HG02973 (cell line): ENCODE data around the gene SLC22A1.
"Not testable (repeated sequence)": the region's sequence is repeated elsewhere in the genome, so short reads cannot be mapped to it uniquely, and the experiment has no call there.

ENCODE experiments used
- ATAC-seq: cut with Tn5 transposase; IDR thresholded peaks from one replicate; pipeline ENCODE4 v1.9.1; 2021; ENCODE audit warnings: moderate library complexity; ENCODE audit not compliant: unreplicated experiment

The SLC22A1 gene

GRCh38 chr6:160121558-160121957 is at the start of gene SLC22A1:
Gene SLC22A1 (plus strand): TSS chr6:160121815. CDS start chr6:160121936, 121 bp downstream.
- ATAC-seq = no peak

GRCh38 chr6:160073272-160073671 is 48.3 kb upstream of the SLC22A1 start:
- no peak for ATAC-seq

GRCh38 chr6:160076009-160076408 is 45.6 kb upstream of the SLC22A1 start:
- no peak for ATAC-seq

GRCh38 chr6:160077024-160077423 is 44.6 kb upstream of the SLC22A1 start:
- no peak for ATAC-seq

GRCh38 chr6:160077526-160077925 is 44.1 kb upstream of the SLC22A1 start:
- no peak for ATAC-seq

GRCh38 chr6:160078883-160079685 is 42.5 kb upstream of the SLC22A1 start:
- no peak for ATAC-seq

- no peak for ATAC-seq
Measured at GRCh38 chr6:160079686-160080043, 42.0 kb upstream of the SLC22A1 start.

- no peak for ATAC-seq
Measured at GRCh38 chr6:160080097-160080496, 41.5 kb upstream of the SLC22A1 start.

GRCh38 chr6:160081398-160081797 is 40.2 kb upstream of the SLC22A1 start:
- no peak for ATAC-seq

GRCh38 chr6:160082627-160083026 is 39.0 kb upstream of the SLC22A1 start:
- no peak for ATAC-seq

GRCh38 chr6:160084198-160084776 is 37.3 kb upstream of the SLC22A1 start:
- ATAC-seq = no peak

- no peak for ATAC-seq
Measured at GRCh38 chr6:160085226-160085625, 36.4 kb upstream of the SLC22A1 start.

GRCh38 chr6:160085713-160086505 is 35.7 kb upstream of the SLC22A1 start:
- ATAC-seq = no peak

- no peak for ATAC-seq
Measured at GRCh38 chr6:160086754-160087153, 34.9 kb upstream of the SLC22A1 start.

- ATAC-seq = no peak
Measured at GRCh38 chr6:160088069-160088783, 33.4 kb upstream of the SLC22A1 start.

- ATAC-seq = no peak
Measured at GRCh38 chr6:160088784-160089533, 32.7 kb upstream of the SLC22A1 start.

- ATAC-seq = no peak
Measured at GRCh38 chr6:160089534-160089897, 32.1 kb upstream of the SLC22A1 start.

- ATAC-seq = not testable (repeated sequence)
Measured at GRCh38 chr6:160090442-160091239, 31.0 kb upstream of the SLC22A1 start.

GRCh38 chr6:160092176-160092575 is 29.4 kb upstream of the SLC22A1 start:
- ATAC-seq = not testable (repeated sequence)

GRCh38 chr6:160092602-160093001 is 29.0 kb upstream of the SLC22A1 start:
- no peak for ATAC-seq
